ENCODE results near the gene TUBB.
"Not testable (repeated sequence)": the region's sequence is repeated elsewhere in the genome, so short reads cannot be mapped to it uniquely, and the experiment has no call there.

Gene TUBB

GRCh38 chr6:30761791-30762429, 41.8 kb downstream of the TUBB start:
- DNase-seq (ENCODE audit: low spot score), result no peak

GRCh38 chr6:30763155-30763617, 43.0 kb downstream of the TUBB start:
- DNase-seq (ENCODE audit: low spot score), result no peak

GRCh38 chr6:30763618-30764489, 43.7 kb downstream of the TUBB start:
- DNase-seq (ENCODE audit: low spot score), result no peak

DNA sequence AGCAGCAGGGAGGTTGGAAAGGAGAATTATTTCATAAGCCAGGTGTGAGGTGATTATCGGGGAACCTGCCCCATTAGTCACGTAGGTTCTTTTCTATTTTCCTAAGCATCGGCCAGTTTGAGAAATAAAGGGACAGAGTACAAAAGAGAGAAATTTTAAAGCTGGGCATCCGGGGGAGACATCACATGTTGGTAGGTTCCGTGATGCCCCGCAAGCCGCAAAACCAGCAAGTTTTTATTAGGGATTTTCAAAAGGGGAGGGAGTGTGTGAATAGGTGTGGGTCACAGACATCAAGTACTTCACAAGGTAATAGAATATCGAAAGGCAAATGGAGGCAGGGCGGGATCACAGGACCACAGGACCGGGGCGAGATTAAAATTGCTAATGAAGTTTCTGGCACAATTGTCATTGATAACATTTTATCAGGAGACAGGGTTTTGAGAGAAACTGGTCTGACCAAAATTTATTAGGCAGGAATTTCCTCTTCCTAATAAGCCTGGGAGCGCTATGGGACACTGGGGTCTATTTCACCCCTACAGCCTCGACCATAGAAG, 44.4 kb downstream of the TUBB start:
- not testable (repeated sequence) for DNase-seq (ENCODE audit: low spot score)

DNA sequence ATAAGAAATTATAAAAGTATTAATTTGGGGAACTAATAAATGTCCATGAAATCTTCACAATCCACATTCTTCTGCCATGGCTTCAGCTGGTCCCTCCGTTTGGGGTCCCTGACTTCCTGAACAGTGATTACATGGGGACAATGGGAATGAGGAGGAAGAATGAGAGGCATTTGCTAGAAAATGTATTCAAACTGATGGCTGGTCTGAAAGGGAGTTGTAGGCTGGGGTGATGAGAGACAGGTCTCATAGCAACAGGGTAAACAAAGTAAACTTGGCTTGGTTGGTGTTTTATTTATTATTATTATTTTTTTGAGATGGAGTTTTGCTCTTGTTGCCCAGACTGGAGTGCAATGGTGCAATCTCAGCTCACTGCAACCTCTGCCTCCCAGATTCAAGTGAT, 45.3 kb downstream of the TUBB start:
- not testable (repeated sequence) for DNase-seq (ENCODE audit: low spot score)

- no peak for DNase-seq (ENCODE audit: low spot score)
Measured at GRCh38 chr6:30766461-30767157, 46.5 kb downstream of the TUBB start.

GRCh38 chr6:30767158-30767943, 47.2 kb downstream of the TUBB start:
- no peak for DNase-seq (ENCODE audit: low spot score)

DNA sequence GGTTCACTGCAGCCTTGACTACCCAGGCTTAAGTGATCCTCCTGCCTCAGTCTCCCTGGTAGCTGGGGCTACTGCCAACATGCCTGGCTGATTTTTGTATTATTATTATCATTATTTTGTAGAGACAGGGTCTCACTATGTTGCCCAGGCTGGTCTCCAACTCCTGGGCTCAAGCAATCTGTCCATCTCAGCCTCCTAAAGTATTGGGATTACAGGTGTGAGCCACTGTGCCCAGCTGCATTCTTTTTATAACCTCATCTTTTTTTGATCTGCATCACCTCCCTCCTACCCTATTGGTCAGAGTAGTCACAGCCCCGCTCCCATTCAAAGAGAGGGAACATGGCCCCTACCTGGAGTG, 47.8 kb downstream of the TUBB start:
- no peak for DNase-seq (ENCODE audit: low spot score)

GRCh38 chr6:30768634-30769087, 48.5 kb downstream of the TUBB start:
- DNase-seq (ENCODE audit: low spot score), result peak; percentile 30

DNA sequence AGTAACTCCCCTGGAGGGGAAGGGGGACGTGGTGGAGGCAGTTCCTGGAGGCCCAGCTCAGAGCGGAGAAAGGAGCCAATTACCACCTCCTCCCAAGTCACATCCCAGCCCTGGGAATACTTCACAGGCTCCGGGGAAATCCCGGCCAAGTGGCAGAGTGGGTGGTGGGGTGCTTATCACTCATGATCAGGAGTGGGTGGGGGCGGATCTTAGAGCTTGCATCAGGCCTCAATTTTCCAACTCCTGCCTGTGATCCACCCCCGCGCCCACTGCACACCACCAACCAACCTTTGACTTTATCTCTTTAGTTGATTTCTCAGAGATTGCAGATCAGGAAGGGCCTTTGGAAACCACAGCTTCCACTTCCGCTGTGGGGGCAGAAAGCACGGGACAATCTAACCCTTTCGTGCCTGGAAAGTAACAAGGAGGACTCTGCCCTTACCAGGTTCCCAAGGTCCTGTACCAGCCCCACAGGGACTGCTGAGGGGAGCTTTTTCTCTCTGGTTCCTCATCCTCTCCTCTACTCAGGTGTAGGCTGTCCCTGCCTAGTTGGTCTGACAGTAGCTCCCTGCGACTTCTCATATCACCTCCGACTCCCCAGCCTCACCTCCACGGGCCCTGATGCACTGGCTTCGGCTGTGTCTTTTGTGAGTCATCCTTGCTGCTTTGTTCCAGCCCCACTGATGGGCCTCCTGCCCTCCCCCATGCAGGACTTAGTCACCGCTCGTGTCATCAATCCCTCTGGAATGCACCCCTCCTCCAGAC, 49.1 kb downstream of the TUBB start:
- peak; percentile 98 for DNase-seq (ENCODE audit: low spot score)

- no peak for DNase-seq (ENCODE audit: low spot score)
Measured at GRCh38 chr6:30769853-30770524, 49.8 kb downstream of the TUBB start.

DNA sequence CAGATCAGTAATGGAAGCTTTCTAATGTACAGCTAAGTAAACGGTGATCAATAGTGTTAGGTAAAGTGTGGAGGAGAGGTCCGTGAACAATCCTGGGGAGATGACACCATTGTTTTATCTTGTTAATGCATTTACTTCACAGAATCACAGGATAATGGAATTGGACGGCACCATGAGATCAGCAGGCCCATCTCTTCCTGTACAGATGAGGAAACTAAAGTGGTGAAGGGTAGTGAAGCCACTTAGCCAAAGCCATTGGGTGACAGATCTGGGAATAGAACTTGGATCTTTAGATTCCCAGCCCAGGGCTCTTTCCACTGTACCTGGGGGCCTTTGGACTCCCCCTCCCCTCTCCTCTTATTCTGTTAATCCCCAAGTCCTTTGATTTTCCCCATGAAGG, 50.4 kb downstream of the TUBB start:
- DNase-seq (ENCODE audit: low spot score), result no peak

DNA sequence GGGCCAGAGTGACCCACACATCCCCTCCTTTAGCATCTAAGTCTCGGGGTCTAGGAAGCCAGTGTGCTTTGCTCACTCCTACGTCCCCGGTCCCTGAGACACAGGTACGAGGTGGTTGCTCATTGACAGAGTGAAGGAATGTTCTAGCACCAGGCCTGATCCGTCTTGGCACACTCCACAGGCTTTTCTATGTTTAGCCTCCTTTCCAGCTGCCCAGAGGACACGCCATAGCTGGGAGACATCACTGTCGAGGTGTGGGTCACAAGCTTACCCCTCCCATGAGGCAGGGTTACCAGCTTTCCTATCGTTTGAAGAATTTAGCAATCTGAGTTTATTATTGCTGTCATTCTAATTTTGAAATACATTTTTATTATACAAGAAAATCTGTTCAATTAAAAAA, 54.5 kb downstream of the TUBB start:
- no peak for DNase-seq (ENCODE audit: low spot score)

All from RKO (cell line).